ENCODE measurements around the gene TBC1D5. TPM values are rescaled to one million over a fixed set of nuclear protein-coding genes. Genes with fewer than 3 reads are reported as not detected.
A peak's percentile ranks its signal among the peaks of the same experiment; 100 is the strongest.
"Not testable (repeated sequence)": the region's sequence is repeated elsewhere in the genome, so short reads cannot be mapped to it uniquely, and the experiment has no call there.

Gene TBC1D5
- total and polyA plus RNA-seq, 4 donors, result 34.6 to 135 (median 69.1) TPM

GRCh38 chr3:17551895-17552294, 190.5 kb downstream of the TBC1D5 start:
- Histone ChIP-seq H3K27ac (ENCODE audit: low read depth, low read length) (no peak overlapping the region), H3K4me3 (ENCODE audit: low read depth, low read length) (no peak overlapping the region), H3K4me1 (ENCODE audit: control insufficient read depth, insufficient read depth, low read length) (no peaks in the 10 kb centered on the region), H3K9me3 (ENCODE audit: control insufficient read depth, insufficient read depth, low read length) (no peaks in the 10 kb centered on the region), H3K27me3 (ENCODE audit: control insufficient read depth, insufficient read depth, low read length) (no peaks in the 10 kb centered on the region), H3K36me3 (ENCODE audit: control insufficient read depth, insufficient read depth, low read length) (no peaks in the 10 kb centered on the region)
- WGBS (ENCODE audit: insufficient coverage), result no CpG with 5 or more reads among the region's 1 CpG
- DNase-seq (ENCODE audit: low read depth in 4 of 6, low spot score in 6 of 6), result no peak

- H3K27ac ChIP-seq (ENCODE audit: low read depth, low read length), result no peak overlapping the region
- DNase-seq (ENCODE audit: low read depth in 4 of 6, low spot score in 6 of 6), result peak in 2 of 6 donors; percentile 6 to 89
- no peaks in the 10 kb centered on the region for H3K36me3 ChIP-seq (ENCODE audit: control insufficient read depth, insufficient read depth, low read length)
- H3K4me3 ChIP-seq (ENCODE audit: low read depth, low read length), result no peak overlapping the region
- H3K9me3 ChIP-seq (ENCODE audit: control insufficient read depth, insufficient read depth, low read length), result no peaks in the 10 kb centered on the region
- 20% methylated on average over 1 of the region's 2 CpGs for WGBS (ENCODE audit: insufficient coverage)
- no peaks in the 10 kb centered on the region for H3K4me1 ChIP-seq (ENCODE audit: control insufficient read depth, insufficient read depth, low read length)
- H3K27me3 ChIP-seq (ENCODE audit: control insufficient read depth, insufficient read depth, low read length), result no peaks in the 10 kb centered on the region
These were observed 191.1 kb downstream of the TBC1D5 start for GRCh38 chr3:17551333-17551732.

GRCh38 chr3:17550624-17551023, 191.8 kb downstream of the TBC1D5 start:
- H3K27me3 ChIP-seq (ENCODE audit: control insufficient read depth, insufficient read depth, low read length), result no peaks in the 10 kb centered on the region

DNA sequence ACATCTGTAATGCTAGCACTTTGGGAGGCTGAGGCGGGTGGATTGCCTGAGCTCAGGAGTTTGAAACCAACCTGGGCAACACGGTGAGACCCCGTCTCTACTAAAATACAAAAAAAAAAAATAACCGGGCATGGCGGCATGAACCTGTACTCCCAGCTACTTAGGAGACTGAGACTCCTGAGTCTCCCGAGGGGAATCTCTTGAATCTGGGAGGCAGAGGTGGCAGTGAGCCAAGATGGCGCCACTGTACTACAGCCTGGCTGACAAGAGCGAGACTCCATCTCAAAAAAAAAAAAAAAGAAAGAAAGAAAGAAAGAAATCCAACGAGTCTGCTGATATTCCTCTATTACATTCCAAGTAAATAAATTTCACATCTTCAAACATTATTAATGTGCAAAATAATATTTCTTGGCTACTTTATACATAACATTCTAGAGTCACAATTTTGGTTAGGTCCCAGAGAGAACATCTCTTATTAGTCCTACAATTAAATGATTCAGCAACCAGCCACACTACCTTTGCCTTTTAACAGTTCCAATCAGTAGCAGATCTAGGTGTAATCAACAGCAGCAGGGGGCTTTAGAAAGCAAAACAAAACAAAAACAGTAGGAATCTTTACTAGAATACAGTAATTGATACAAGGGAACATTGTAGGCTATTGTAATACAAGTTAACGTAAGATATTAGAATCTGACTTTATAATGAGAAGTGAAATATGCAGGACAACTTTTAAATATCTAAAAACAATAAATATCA, 195.8 kb downstream of the TBC1D5 start:
- Histone ChIP-seq H3K4me3 (ENCODE audit: low read depth, low read length) (no peak overlapping the region), H3K27me3 (ENCODE audit: control insufficient read depth, insufficient read depth, low read length) (no peaks in the 10 kb centered on the region), H3K36me3 (ENCODE audit: control insufficient read depth, insufficient read depth, low read length) (no peaks in the 10 kb centered on the region), H3K9me3 (ENCODE audit: control insufficient read depth, insufficient read depth, low read length) (no peaks in the 10 kb centered on the region), H3K27ac (ENCODE audit: low read depth, low read length) (no peak overlapping the region), H3K4me1 (ENCODE audit: control insufficient read depth, insufficient read depth, low read length) (no peaks in the 10 kb centered on the region)
- peak in 1 of 6 donors; percentile 58 for DNase-seq (ENCODE audit: low read depth in 4 of 6, low spot score in 6 of 6)
- WGBS (ENCODE audit: insufficient coverage), result 100% methylated on average over 1 of the region's 10 CpGs

More at GRCh38 chr3:17550624-17551023, 191.8 kb downstream of the TBC1D5 start:
- DNase-seq (ENCODE audit: low read depth in 4 of 6, low spot score in 6 of 6), result no peak
- no peaks in the 10 kb centered on the region for H3K36me3 ChIP-seq (ENCODE audit: control insufficient read depth, insufficient read depth, low read length)
- H3K27ac ChIP-seq (ENCODE audit: low read depth, low read length), result no peak overlapping the region
- no peaks in the 10 kb centered on the region for H3K4me1 ChIP-seq (ENCODE audit: control insufficient read depth, insufficient read depth, low read length)
- H3K4me3 ChIP-seq (ENCODE audit: low read depth, low read length), result no peak overlapping the region
- no peaks in the 10 kb centered on the region for H3K9me3 ChIP-seq (ENCODE audit: control insufficient read depth, insufficient read depth, low read length)

- WGBS (ENCODE audit: insufficient coverage), result no CpG with 5 or more reads among the region's 2 CpGs
- H3K36me3 ChIP-seq (ENCODE audit: control insufficient read depth, insufficient read depth, low read length), result no peaks in the 10 kb centered on the region
- H3K4me3 ChIP-seq (ENCODE audit: low read depth, low read length), result no peak overlapping the region
These were observed 197.8 kb downstream of the TBC1D5 start for GRCh38 chr3:17544632-17545031.

DNA sequence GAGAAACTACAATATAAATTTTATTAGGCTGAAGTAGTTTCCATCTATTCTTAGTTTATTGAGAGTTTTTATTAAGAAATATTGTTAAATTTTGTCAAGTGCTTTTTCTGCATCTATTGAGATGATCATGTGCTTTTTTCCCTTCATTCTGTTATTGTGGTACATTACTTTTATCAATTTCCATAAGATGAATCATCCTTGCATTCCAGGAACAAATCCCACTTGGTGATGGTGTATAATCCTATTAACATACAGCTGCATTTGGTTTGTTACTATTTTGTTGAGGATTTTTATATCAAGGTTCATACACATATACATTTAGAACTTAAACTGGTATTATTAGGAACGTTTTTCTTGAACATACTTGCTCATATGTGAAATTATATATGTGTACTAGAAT, 199.8 kb downstream of the TBC1D5 start:
- H3K27me3 ChIP-seq (ENCODE audit: control insufficient read depth, insufficient read depth, low read length), result no peaks in the 10 kb centered on the region
- no peak overlapping the region for H3K27ac ChIP-seq (ENCODE audit: low read depth, low read length)
- H3K4me3 ChIP-seq (ENCODE audit: low read depth, low read length), result no peak overlapping the region
- DNase-seq (ENCODE audit: low read depth in 4 of 6, low spot score in 6 of 6), result no peak
- H3K9me3 ChIP-seq (ENCODE audit: control insufficient read depth, insufficient read depth, low read length), result peaks cover 3% of the 10 kb centered on the region
- no peaks in the 10 kb centered on the region for H3K36me3 ChIP-seq (ENCODE audit: control insufficient read depth, insufficient read depth, low read length)
- H3K4me1 ChIP-seq (ENCODE audit: control insufficient read depth, insufficient read depth, low read length), result no peaks in the 10 kb centered on the region
- WGBS (ENCODE audit: insufficient coverage), result no CpG with 5 or more reads among the region's 1 CpG

More at GRCh38 chr3:17544632-17545031, 197.8 kb downstream of the TBC1D5 start:
- no peaks in the 10 kb centered on the region for H3K27me3 ChIP-seq (ENCODE audit: control insufficient read depth, insufficient read depth, low read length)
- peaks cover 3% of the 10 kb centered on the region for H3K9me3 ChIP-seq (ENCODE audit: control insufficient read depth, insufficient read depth, low read length)
- no peaks in the 10 kb centered on the region for H3K4me1 ChIP-seq (ENCODE audit: control insufficient read depth, insufficient read depth, low read length)
- no peak overlapping the region for H3K27ac ChIP-seq (ENCODE audit: low read depth, low read length)
- DNase-seq (ENCODE audit: low read depth in 4 of 6, low spot score in 6 of 6), result peak in 1 of 6 donors; percentile 15

DNA sequence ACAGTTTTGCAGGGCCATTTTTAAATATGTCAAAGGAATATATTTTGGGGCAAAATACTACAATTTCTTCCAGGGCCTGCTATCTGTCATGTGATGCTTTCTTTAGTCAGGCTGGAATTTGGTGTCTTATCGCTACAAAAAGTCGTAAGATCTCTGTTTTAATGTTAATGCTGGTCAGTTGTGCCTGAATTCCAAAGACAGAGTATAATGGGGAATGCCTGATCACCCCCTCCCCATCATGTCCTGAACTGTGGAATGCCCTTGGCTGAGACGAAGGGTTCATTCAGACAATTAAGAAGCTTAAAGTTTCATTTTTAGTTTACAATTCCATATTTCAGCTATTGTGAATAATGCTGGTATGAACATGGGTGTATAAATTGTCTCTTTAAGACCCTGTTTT, 203.0 kb downstream of the TBC1D5 start:
- WGBS (ENCODE audit: insufficient coverage), result no CpG with 5 or more reads among the region's 3 CpGs

GRCh38 chr3:17535274-17535673, 207.2 kb downstream of the TBC1D5 start:
- Histone ChIP-seq H3K4me1 (ENCODE audit: control insufficient read depth, insufficient read depth, low read length) (no peaks in the 10 kb centered on the region), H3K9me3 (ENCODE audit: control insufficient read depth, insufficient read depth, low read length) (no peaks in the 10 kb centered on the region), H3K36me3 (ENCODE audit: control insufficient read depth, insufficient read depth, low read length) (no peaks in the 10 kb centered on the region), H3K27ac (ENCODE audit: low read depth, low read length) (no peak overlapping the region), H3K27me3 (ENCODE audit: control insufficient read depth, insufficient read depth, low read length) (no peaks in the 10 kb centered on the region), H3K4me3 (ENCODE audit: low read depth, low read length) (no peak overlapping the region)
- peak in 2 of 6 donors; percentile 50 to 60 for DNase-seq (ENCODE audit: low read depth in 4 of 6, low spot score in 6 of 6)
- WGBS (ENCODE audit: insufficient coverage), result no CpG with 5 or more reads among the region's 2 CpGs

More for the DNA sequence above, 203.0 kb downstream of the TBC1D5 start:
- H3K4me1 ChIP-seq (ENCODE audit: control insufficient read depth, insufficient read depth, low read length), result no peaks in the 10 kb centered on the region
- no peak for DNase-seq (ENCODE audit: low read depth in 4 of 6, low spot score in 6 of 6)
- peaks cover 3% of the 10 kb centered on the region for H3K9me3 ChIP-seq (ENCODE audit: control insufficient read depth, insufficient read depth, low read length)
- no peaks in the 10 kb centered on the region for H3K36me3 ChIP-seq (ENCODE audit: control insufficient read depth, insufficient read depth, low read length)
- no peaks in the 10 kb centered on the region for H3K27me3 ChIP-seq (ENCODE audit: control insufficient read depth, insufficient read depth, low read length)
- H3K4me3 ChIP-seq (ENCODE audit: low read depth, low read length), result no peak overlapping the region
- no peak overlapping the region for H3K27ac ChIP-seq (ENCODE audit: low read depth, low read length)

- 100% methylated on average over 2 of the region's 4 CpGs for WGBS (ENCODE audit: insufficient coverage)
- H3K36me3 ChIP-seq (ENCODE audit: control insufficient read depth, insufficient read depth, low read length); H3K4me1 ChIP-seq (ENCODE audit: control insufficient read depth, insufficient read depth, low read length); H3K4me3 ChIP-seq (ENCODE audit: low read depth, low read length); H3K27ac ChIP-seq (ENCODE audit: low read depth, low read length); H3K9me3 ChIP-seq (ENCODE audit: control insufficient read depth, insufficient read depth, low read length); H3K27me3 ChIP-seq (ENCODE audit: control insufficient read depth, insufficient read depth, low read length); DNase-seq (ENCODE audit: low read depth in 4 of 6, low spot score in 6 of 6): not testable (repeated sequence)
These were observed 210.0 kb downstream of the TBC1D5 start for GRCh38 chr3:17532446-17532845.

DNA sequence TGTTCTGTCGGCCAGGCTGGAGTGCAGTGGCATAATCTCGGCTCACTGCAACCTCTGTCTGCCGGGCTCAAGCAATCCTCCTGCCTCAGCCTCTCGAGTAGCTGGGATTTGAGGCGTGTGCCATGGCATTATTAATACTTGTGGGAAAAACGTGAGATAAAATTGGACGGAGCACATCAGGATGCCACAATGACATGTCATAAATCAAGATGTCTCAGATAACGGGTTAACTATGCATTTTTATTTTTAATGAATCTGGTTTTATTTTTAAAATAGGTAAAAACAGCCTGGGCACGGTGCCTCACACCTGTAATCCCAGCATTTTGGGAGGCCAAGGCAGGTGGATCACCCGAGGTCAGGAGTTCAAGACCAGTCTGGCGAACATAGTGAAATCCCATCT, 212.8 kb downstream of the TBC1D5 start:
- 90% methylated on average over 8 of the region's 11 CpGs for WGBS (ENCODE audit: insufficient coverage)
- no peaks in the 10 kb centered on the region for H3K9me3 ChIP-seq (ENCODE audit: control insufficient read depth, insufficient read depth, low read length)
- H3K36me3 ChIP-seq (ENCODE audit: control insufficient read depth, insufficient read depth, low read length), result no peaks in the 10 kb centered on the region
- H3K27me3 ChIP-seq (ENCODE audit: control insufficient read depth, insufficient read depth, low read length), result no peaks in the 10 kb centered on the region
- H3K27ac ChIP-seq (ENCODE audit: low read depth, low read length), result no peak overlapping the region
- H3K4me1 ChIP-seq (ENCODE audit: control insufficient read depth, insufficient read depth, low read length), result no peaks in the 10 kb centered on the region
- DNase-seq (ENCODE audit: low read depth in 4 of 6, low spot score in 6 of 6), result no peak
- no peak overlapping the region for H3K4me3 ChIP-seq (ENCODE audit: low read depth, low read length)

Measured in spinal cord (tissue), 10 donors.